Measurements from ENCODE around the gene TRPM3. TPM values are rescaled to one million over a fixed set of nuclear protein-coding genes. Genes with fewer than 3 reads are reported as not detected.

The TRPM3 gene
- total and polyA plus RNA-seq, 2 of the 13 experiments (the other 11 are each of a cell fraction or from before 2014, with no cell fraction given), result not detected

GRCh38 chr9:71073494-71073893 lies 47.9 kb downstream of the TRPM3 start:
- TF ChIP-seq ZFP82 (CRISPR knock-in tag; IDR thresholded peaks at IDR 0.05; ENCODE audit: borderline replicate concordance), result no peak
- TF ChIP-seq THAP11 (CRISPR knock-in tag; IDR thresholded peaks at IDR 0.05), result no peak
- no peak for TF ChIP-seq THAP9 (CRISPR knock-in tag; IDR thresholded peaks at IDR 0.05; ENCODE audit: borderline replicate concordance)
- TF ChIP-seq XBP1 (CRISPR knock-in tag; IDR thresholded peaks at IDR 0.05), result no peak
- TF ChIP-seq CEBPB (IDR thresholded peaks at IDR 0.05; ENCODE audit: borderline replicate concordance, low read depth, low read length), result peak; percentile 66
- no peak for TF ChIP-seq HNRNPK (IDR thresholded peaks at IDR 0.05; ENCODE audit: low read depth, low read length, poor library complexity, severe bottlenecking)
- no peak for TF ChIP-seq ZFP1 (CRISPR knock-in tag; IDR thresholded peaks at IDR 0.05)
- no peak for TF ChIP-seq ZNF652 (CRISPR knock-in tag; IDR thresholded peaks at IDR 0.05; ENCODE audit: borderline replicate concordance, low read depth)
- H3K9ac ChIP-seq (ENCODE audit: insufficient read depth, low read depth, low read length), result no peak overlapping the region
- no peaks in the 10 kb centered on the region for H3K4me1 ChIP-seq (ENCODE audit: insufficient read depth, low read length)
- in situ Hi-C loops (cut with HindIII; ENCODE audit: extremely low pct_ligation_motif_present, low pct_unique_long_range_greater_than_20kb), result no loop called here
- CTCF ChIA-PET (ENCODE audit: low intra/inter-chr PET ratio, low total read pairs), result no interaction called here
- no peak overlapping the region for H3K4me3 ChIP-seq (replicated peaks in 1 of 3; ENCODE audit: insufficient read depth in 1 of 3, low read depth in 2 of 3, low read length in 3 of 3)
- H3K27ac ChIP-seq (ENCODE audit: extremely low read length, insufficient read depth, low read length), result no peak overlapping the region
- H2AFZ ChIP-seq (ENCODE audit: low read length), result no peak overlapping the region
- FAIRE-seq (no peak), ATAC-seq (no peak), DNase-seq (ENCODE audit: low spot score) (no peak)
- POLR2A ChIA-PET, result no interaction called here
- H4K20me1 ChIP-seq (ENCODE audit: insufficient read depth, low read length), result no peaks in the 10 kb centered on the region
- no peak overlapping the region for H3K4me2 ChIP-seq (ENCODE audit: low read depth, low read length)
- no peaks in the 10 kb centered on the region for H3K79me2 ChIP-seq (ENCODE audit: insufficient read depth, low read length)
- H3K27me3 ChIP-seq (ENCODE audit: control insufficient read depth in 1 of 2, insufficient read depth in 2 of 2, low read length in 2 of 2), result no peaks in the 10 kb centered on the region
- WGBS (ENCODE audit: low lambda C conversion rate), result 68% methylated on average over 2 of the region's 2 CpGs
- H3K36me3 ChIP-seq (replicated peaks in 1 of 2; ENCODE audit: control insufficient read depth in 1 of 2, insufficient read depth in 2 of 2, low read length in 2 of 2), result no peaks in the 10 kb centered on the region
- H3K9me3 ChIP-seq (ENCODE audit: low read length), result no peaks in the 10 kb centered on the region
- intact Hi-C loops (cut with micrococcal nuclease; ENCODE audit: unreplicated experiment), result no loop called here
- BruUV-seq (replicated peaks), result no TSS peak

Measured in HepG2 (cell line).